K562 (cell line): Measurements from ENCODE around the gene PYGO2. TPM values are rescaled to one million over a fixed set of nuclear protein-coding genes. Genes with fewer than 3 reads are reported as not detected.
A peak's percentile ranks its signal among the peaks of the same experiment; 100 is the strongest.

ENCODE experiments used
- ARHGAP35 ChIP-seq: fragments of 450-650 bp; IDR thresholded peaks from 2 replicates; pipeline ENCODE4 v1.6.1; 2018; ENCODE audit not compliant: partially characterized antibody
- CCAR2 ChIP-seq: fragments of 200-400 bp; formaldehyde crosslinking; IDR thresholded peaks from 2 replicates; pipeline ENCODE4 v1.6.1; 2017; ENCODE audit warnings: mild to moderate bottlenecking, low read depth, low read length
- CHD1 ChIP-seq: fragments of 200-600 bp; sonication (generic); IDR thresholded peaks from one replicate; pipeline ENCODE4 v1.6.1; 2012; ENCODE audit warnings: mild to moderate bottlenecking, moderate library complexity, low read length, inconsistent platforms
- DACH1 ChIP-seq: fragments of 450-650 bp; IDR thresholded peaks from 2 replicates; pipeline ENCODE4 v1.6.1; 2018; ENCODE audit not compliant: partially characterized antibody
- DPF2 ChIP-seq: fragments of 450-650 bp; IDR thresholded peaks from 2 replicates; pipeline ENCODE4 v1.6.1; 2016
- E2F6 ChIP-seq, 2 experiments: IDR thresholded peaks; 2 replicates each; pipeline ENCODE4 v1.6.1; 2011; ENCODE audit warnings: borderline replicate concordance in 1 of 2, control low read depth in 1 of 2, low read depth in 1 of 2, low read length in 1 of 2, mild to moderate bottlenecking in 1 of 2, mixed read lengths in 1 of 2, moderate library complexity in 1 of 2; ENCODE audit not compliant: insufficient read depth in 1 of 2, insufficient read length in 1 of 2, poor library complexity in 1 of 2, severe bottlenecking in 1 of 2; ENCODE audit errors: extremely low read depth in 1 of 2
- ELF2 ChIP-seq: fragments of 250-450 bp; sonication (Bioruptor Pico); IDR thresholded peaks from 2 replicates; pipeline ENCODE4 v1.5.0; 2021; ENCODE audit warnings: mild to moderate bottlenecking
- FOXA3 ChIP-seq, 2 experiments: fragments of 450-650 bp in 1 of 2; sonication (generic) in 1 of 2; formaldehyde crosslinking; IDR thresholded peaks in 1 of 2; conservative IDR thresholded peaks in 1 of 2; 2 replicates each; pipeline versions ENCODE4 v1.4.0 to v1.8.0; 2020 to 2022; ENCODE audit warnings: mild to moderate bottlenecking in 2 of 2, missing genetic modification reagents in 1 of 2
- RAD21 ChIP-seq, 2 experiments: fragments of 250-450 bp in 1 of 2; fragments of 450-650 bp in 1 of 2; sonication (Bioruptor Pico) in 1 of 2; formaldehyde crosslinking in 1 of 2; IDR thresholded peaks in 1 of 2; conservative IDR thresholded peaks in 1 of 2; 2 replicates each; pipeline versions ENCODE4 v1.4.0 to v1.8.0; 2020 to 2022; ENCODE audit warnings: mild to moderate bottlenecking in 2 of 2, moderate library complexity in 1 of 2
- RBFOX2 ChIP-seq: fragments of 200-400 bp; formaldehyde crosslinking; IDR thresholded peaks from 2 replicates; pipeline ENCODE4 v1.6.1; 2017; ENCODE audit warnings: low read depth, mild to moderate bottlenecking, low read length, moderate library complexity
- RBM17 ChIP-seq: fragments of 200-400 bp; formaldehyde crosslinking; IDR thresholded peaks from 2 replicates; pipeline ENCODE4 v1.6.1; 2017; ENCODE audit warnings: low read depth, mild to moderate bottlenecking, low read length, borderline replicate concordance
- TSC22D4 ChIP-seq: fragments of 450-650 bp; IDR thresholded peaks from 2 replicates; pipeline ENCODE4 v1.6.1; 2016; ENCODE audit warnings: missing genetic modification characterization, missing biosample characterization, control low read depth
- XRCC4 ChIP-seq: IDR thresholded peaks from one replicate; pipeline ENCODE4 v1.6.1; 2011; ENCODE audit not compliant: insufficient read depth, insufficient read length; ENCODE audit errors: extremely low read depth
- YY1 ChIP-seq, 3 experiments: IDR thresholded peaks; 2 replicates each; pipeline ENCODE4 v1.6.1; 2011; ENCODE audit warnings: low read length in 2 of 3, mild to moderate bottlenecking in 2 of 3, moderate library complexity in 2 of 3, borderline replicate concordance in 1 of 3, control low read depth in 1 of 3, low read depth in 1 of 3; ENCODE audit not compliant: insufficient read depth in 3 of 3, insufficient replicate concordance in 2 of 3, control insufficient read depth in 1 of 3, insufficient read length in 1 of 3; ENCODE audit errors: extremely low read depth in 1 of 3
- ZBED1 ChIP-seq: IDR thresholded peaks from 2 replicates; pipeline ENCODE4 v1.6.1; 2014
- ZBTB33 ChIP-seq: sonication (generic); formaldehyde crosslinking; IDR thresholded peaks from 2 replicates; pipeline ENCODE4 v1.8.1; 2023; ENCODE audit warnings: mild to moderate bottlenecking, missing genetic modification reagents
- ZEB2 ChIP-seq: fragments of 450-650 bp; IDR thresholded peaks from 2 replicates; pipeline ENCODE4 v1.6.1; 2016
- ZNF324 ChIP-seq: fragments of 250-450 bp; sonication (Bioruptor Pico); IDR thresholded peaks from 2 replicates; pipeline ENCODE4 v1.4.0; 2020; ENCODE audit warnings: mild to moderate bottlenecking
- polyA plus RNA-seq, 8 experiments: library from polyadenylated mRNA; depleted of rRNA in 4 of 8; stranded (reverse) in 5 of 8; unstranded in 3 of 8; fragments of >200 nt; fragmentation: Nextera tagmentation in 2 of 8; fragmentation: Illumina TruSeq in 1 of 8; extraction: Ambion mirVana in 2 of 8; extraction: Trizol in 1 of 8; gene quantifications; 2 replicates each; pipeline versions ENCODE4 v1.2.1 to v1.2.3, GENCODE V29; 2011 to 2014; ENCODE audit warnings: inconsistent platforms in 1 of 8, missing spikeins in 1 of 8
- total RNA-seq, 7 experiments: library from RNA; depleted of rRNA in 6 of 7; stranded (reverse); fragments of >200 nt in 6 of 7; fragmentation: Illumina TruSeq in 2 of 7; extraction: Trizol in 2 of 7; gene quantifications; 2 replicates each; pipeline versions ENCODE4 v1.2.1 to v1.2.3, GENCODE V29; 2011 to 2021; ENCODE audit warnings: low replicate concordance in 1 of 7

The PYGO2 gene
- total and polyA plus RNA-seq, 9 of the 15 experiments (the other 6 are each of a cell fraction or from before 2014, with no cell fraction given): 8.3 to 36.2 (median 18.2) TPM

GRCh38 chr1:154998818-154999570 lies 37.4 kb upstream of the PYGO2 start (continued):
- TF ChIP-seq ZBTB33 (no peak), DACH1 (no peak), TSC22D4 (no peak), ZEB2 (peak; percentile 9; the same call in 1 of the 2 replicates), ARHGAP35 (no peak), RBM17 (no peak), CCAR2 (no peak), YY1 (IDR thresholded peaks at IDR 0.05; ENCODE audit: borderline replicate concordance in 1 of 3, control insufficient read depth in 1 of 3, extremely low read depth in 1 of 3, insufficient read depth in 3 of 3, insufficient read length in 1 of 3, insufficient replicate concordance in 2 of 3, low read depth in 1 of 3, low read length in 2 of 3) (no peak), ZNF324 (CRISPR knock-in tag) (no peak), ELF2 (CRISPR knock-in tag) (no peak), E2F6 (IDR thresholded peaks at IDR 0.05; ENCODE audit: borderline replicate concordance in 1 of 2, extremely low read depth in 1 of 2, insufficient read depth in 1 of 2, insufficient read length in 1 of 2, low read depth in 1 of 2, low read length in 1 of 2, poor library complexity in 1 of 2, severe bottlenecking in 1 of 2) (peak; percentile 15 to 76), RAD21 (CRISPR knock-in tag; conservative IDR thresholded peaks at IDR 0.05 in 1 of 2, IDR thresholded peaks at IDR 0.05 in 1 of 2) (peak; percentile 81 to 87), DPF2 (peak; percentile 43), CHD1 (no peak), XRCC4 (no peak), ZBED1 (peak; percentile 79; the same call in 1 of the 2 replicates), RBFOX2 (peak; percentile 72), FOXA3 (CRISPR knock-in tag; conservative IDR thresholded peaks at IDR 0.05 in 1 of 2, IDR thresholded peaks at IDR 0.05 in 1 of 2) (no peak)
